ENCODE measurements around the gene DAB2IP.

DNA sequence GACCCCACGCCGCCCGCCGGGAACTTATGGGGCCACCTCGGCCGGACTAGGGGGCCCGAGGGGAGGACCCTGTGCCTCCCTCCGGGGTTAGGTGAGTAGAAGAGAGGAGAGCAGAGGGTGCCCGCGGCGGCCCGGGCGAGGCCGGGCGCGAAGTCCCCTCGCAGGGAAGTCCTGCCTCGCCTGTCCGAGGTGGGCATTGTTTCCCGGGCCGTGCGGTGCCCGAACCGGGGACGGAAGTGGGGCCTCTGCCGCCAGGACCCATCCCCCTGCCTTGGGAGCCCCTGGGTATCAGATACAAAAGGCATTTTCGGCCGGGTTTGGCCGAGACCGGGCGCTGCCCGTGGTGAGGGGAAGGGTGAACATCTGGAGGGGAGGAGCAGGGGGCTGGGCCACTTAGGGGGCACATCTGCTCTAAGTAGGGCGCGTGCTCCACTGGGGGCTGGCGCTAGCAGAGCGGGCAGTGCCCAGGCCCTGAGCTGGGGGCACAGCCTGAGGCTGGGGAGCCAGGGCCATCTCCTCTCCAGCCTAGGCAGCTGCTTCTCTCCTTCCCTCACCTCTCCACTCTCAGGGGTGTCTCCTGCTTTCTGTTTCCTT, 48.2 kb downstream of the DAB2IP start:
- TF ChIP-seq CTCF (IDR thresholded peaks at IDR 0.05) (no peak), POLR2A (IDR thresholded peaks at IDR 0.05) (peak in 1 of 4 donors; percentile 57), POLR2AphosphoS5 (IDR thresholded peaks at IDR 0.05) (no peak), EP300 (IDR thresholded peaks at IDR 0.05) (no peak)

All from upper lobe of left lung (tissue), 4 donors.